Activated CD4-positive, alpha-beta memory T cell treated with anti-CD3 and anti-CD28 coated beads, Interleukin-2, amount 10 ng/mL, durations not matched to agents 7 days and 5 days (primary cell): ENCODE data around the gene SRSF12. TPM values are rescaled to one million over a fixed set of nuclear protein-coding genes. Genes with fewer than 3 reads are reported as not detected.

Experiments
- CTCF ChIA-PET: fragments of 350-600 bp; sonication (Branson Sonifier 250); formaldehyde crosslinking; loops from one replicate; lab custom pipeline; 2021; ENCODE audit warnings: antibody characterized with exemption, inconsistent platforms; lab: Charles Lee
- POLR2A ChIA-PET: fragments of 350-600 bp; sonication (Branson Sonifier 250); formaldehyde crosslinking; loops from one replicate; lab custom pipeline; 2021; ENCODE audit warnings: antibody characterized with exemption; lab: Charles Lee
- DNase-seq: peaks from one replicate; pipeline ENCODE4 v3.0.0-alpha.2; 2020
- H3K27ac Mint-ChIP-seq: one replicate; pipeline ENCODE4 v1.8.0; 2021; ENCODE audit warnings: mild to moderate bottlenecking, mixed read lengths
- H3K27me3 Mint-ChIP-seq: one replicate; pipeline ENCODE4 v1.8.0; 2021; ENCODE audit warnings: mixed read lengths
- H3K36me3 Mint-ChIP-seq: one replicate; pipeline ENCODE4 v1.8.0; 2021; ENCODE audit warnings: low read depth, mixed read lengths
- H3K4me1 Mint-ChIP-seq: one replicate; pipeline ENCODE4 v1.8.0; 2021; ENCODE audit warnings: mixed read lengths
- H3K4me3 Mint-ChIP-seq: one replicate; pipeline ENCODE4 v1.8.0; 2021; ENCODE audit warnings: mild to moderate bottlenecking, mixed read lengths
- H3K9me3 Mint-ChIP-seq: one replicate; pipeline ENCODE4 v1.8.0; 2021; ENCODE audit warnings: mixed read lengths
- total RNA-seq, 2 experiments: library from RNA; stranded (reverse); gene quantifications; one replicate each; pipeline ENCODE4 v1.2.3, GENCODE V29; 2021

The SRSF12 gene
- total RNA-seq, 2 experiments from 2014 or later = not detected

GRCh38 chr6:89081423-89082322, 36.2 kb downstream of the SRSF12 start:
- peaks cover 44% of the 10 kb centered on the region for H3K36me3 Mint-ChIP-seq
- H3K4me3 Mint-ChIP-seq = peak overlapping the region; percentile 82
- H3K9me3 Mint-ChIP-seq = no peaks in the 10 kb centered on the region
- CTCF ChIA-PET = interaction anchor here (1.1 to 3.2 kb wide), 4 partner anchors 29 to 290 kb away, joined by 3 to 32 read pairs (median 6); partner anchors contain the start of gene PM20D2
- H3K27me3 Mint-ChIP-seq = no peaks in the 10 kb centered on the region
- peak; percentile 97 for DNase-seq
- peak overlapping the region; percentile 78 for H3K27ac Mint-ChIP-seq
- POLR2A ChIA-PET = interaction anchor here (0.7 to 9.9 kb wide), 22 partner anchors 8 to 1505 kb away, joined by 3 to 178 read pairs (median 5); partner anchors contain the start of genes AKIRIN2, BACH2, LYRM2 and MAP3K7
- H3K4me1 Mint-ChIP-seq = peaks cover 34% of the 10 kb centered on the region

- H3K4me1 Mint-ChIP-seq = peaks cover 34% of the 10 kb centered on the region
- H3K9me3 Mint-ChIP-seq = no peaks in the 10 kb centered on the region
- ChIA-PET POLR2A (interaction anchor here (0.7 to 9.9 kb wide), 28 partner anchors 9 to 1928 kb away, joined by 3 to 178 read pairs (median 6); partner anchors contain the start of genes AKIRIN2, LYRM2, MAP3K7 and ORC3), CTCF (interaction anchor here (0.8 to 3.2 kb wide), 9 partner anchors 22 to 291 kb away, joined by 3 to 32 read pairs (median 7); partner anchors contain the start of genes PM20D2 and RNGTT)
- peaks cover 41% of the 10 kb centered on the region for H3K36me3 Mint-ChIP-seq
- H3K4me3 Mint-ChIP-seq = peak overlapping the region; percentile 82
- no peaks in the 10 kb centered on the region for H3K27me3 Mint-ChIP-seq
- no peak for DNase-seq
- H3K27ac Mint-ChIP-seq = peak overlapping the region; percentile 99
Observed at GRCh38 chr6:89081129-89081422, 36.8 kb downstream of the SRSF12 start.

GRCh38 chr6:89080281-89081128, 37.4 kb downstream of the SRSF12 start, which contains the start of gene PNRC1:
PNRC1 (plus strand) TSS chr6:89080751; CDS start chr6:89080895, 144 bp downstream.
- ChIA-PET POLR2A (interaction anchor here (0.7 to 9.9 kb wide), 43 partner anchors 10 to 1928 kb away, joined by 3 to 178 read pairs (median 4); partner anchors contain the start of genes AKIRIN2, LYRM2, MAP3K7 and ORC3), CTCF (interaction anchor here (0.6 to 3.2 kb wide), 14 partner anchors 21 to 1215 kb away, joined by 3 to 32 read pairs (median 4); partner anchors contain the start of genes PM20D2 and RNGTT)
- peaks cover 38% of the 10 kb centered on the region for H3K36me3 Mint-ChIP-seq
- H3K27me3 Mint-ChIP-seq = no peaks in the 10 kb centered on the region
- H3K4me3 Mint-ChIP-seq = peak within 1 kb of the TSS; percentile 82
- peaks cover 34% of the 10 kb centered on the region for H3K4me1 Mint-ChIP-seq
- peak within 1 kb of the TSS; percentile 99 for H3K27ac Mint-ChIP-seq
- DNase-seq = peak; percentile 100
- H3K9me3 Mint-ChIP-seq = no peaks in the 10 kb centered on the region

DNA sequence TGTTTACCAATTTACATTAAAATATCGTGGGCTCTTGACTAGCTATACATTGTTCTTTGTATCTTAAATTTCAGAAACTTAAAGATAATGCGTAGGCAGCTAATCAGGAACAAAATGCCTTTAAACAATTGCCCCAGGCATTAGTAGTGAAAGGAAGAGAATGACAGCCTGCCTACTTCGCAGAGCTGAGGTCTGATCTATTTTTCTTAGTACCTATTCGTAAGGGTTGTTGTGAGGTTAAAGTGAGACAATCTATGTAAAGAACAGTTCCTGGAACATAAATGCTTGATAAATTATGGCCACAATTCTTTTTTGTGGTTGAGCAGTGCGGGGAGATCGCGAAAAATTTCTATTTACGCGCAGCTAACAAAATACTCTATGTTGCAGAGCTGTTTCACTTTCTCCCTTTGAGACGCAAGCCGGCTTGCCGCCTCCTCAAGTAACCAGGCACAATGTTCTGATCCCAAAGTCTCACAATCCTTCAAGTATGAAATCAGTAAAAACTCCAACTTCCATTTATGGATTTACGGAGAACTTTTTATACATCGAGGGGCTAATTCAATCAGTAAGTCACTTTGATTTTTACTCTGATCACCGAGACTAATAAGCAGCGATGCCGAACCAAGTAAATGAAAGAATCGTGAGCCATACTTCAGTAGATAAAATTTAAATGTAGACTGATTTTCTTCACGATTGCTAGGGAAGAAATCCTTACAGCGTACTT, 38.2 kb downstream of the SRSF12 start:
- Mint-ChIP-seq H3K4me1 (peaks cover 28% of the 10 kb centered on the region), H3K9me3 (no peaks in the 10 kb centered on the region)
- POLR2A ChIA-PET = interaction anchor here (0.8 to 9.9 kb wide), 42 partner anchors 9 to 1927 kb away, joined by 3 to 178 read pairs (median 4); partner anchors contain the start of genes LYRM2, ORC3, PM20D2 and RARS2

DNA sequence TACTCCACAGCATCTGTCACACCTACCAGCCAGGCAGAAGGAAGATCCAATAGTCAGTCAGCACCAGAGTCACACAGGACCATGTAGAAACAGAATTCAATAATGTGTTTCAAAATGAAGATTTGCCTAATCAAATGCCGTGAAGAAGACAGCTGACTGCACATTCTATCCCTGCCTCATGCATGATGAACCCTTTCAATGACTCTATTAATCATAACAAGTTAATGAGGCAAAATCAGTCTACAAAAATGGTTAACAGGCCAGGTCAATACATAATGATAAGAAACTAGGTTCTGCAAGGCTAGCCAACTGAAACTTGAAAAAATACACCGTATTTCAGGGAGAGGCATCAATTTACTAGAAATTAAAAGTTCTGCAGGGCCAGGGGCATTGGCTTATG, 44.0 kb downstream of the SRSF12 start:
- Mint-ChIP-seq H3K27ac (no peak overlapping the region), H3K4me3 (no peak overlapping the region), H3K36me3 (no peaks in the 10 kb centered on the region), H3K4me1 (peaks cover 4% of the 10 kb centered on the region), H3K9me3 (no peaks in the 10 kb centered on the region), H3K27me3 (peaks cover 4% of the 10 kb centered on the region)
- ChIA-PET CTCF (interaction anchor here (1.1 kb wide), 1 partner anchor 91 kb away, joined by 6 read pairs; no protein-coding TSS in a partner anchor), POLR2A (no interaction called here)
- DNase-seq = no peak

More for the DNA sequence above, 38.2 kb downstream of the SRSF12 start:
- DNase-seq = peak; percentile 72
- CTCF ChIA-PET = interaction anchor here (0.6 to 3.2 kb wide), 17 partner anchors 9 to 297 kb away, joined by 3 to 32 read pairs (median 4); partner anchors contain the start of genes PM20D2, RNGTT and SRSF12
- Mint-ChIP-seq H3K36me3 (peaks cover 30% of the 10 kb centered on the region), H3K27ac (peak overlapping the region; percentile 99), H3K4me3 (peak overlapping the region; percentile 82), H3K27me3 (no peaks in the 10 kb centered on the region)

- Mint-ChIP-seq H3K36me3 (no peaks in the 10 kb centered on the region), H3K9me3 (no peaks in the 10 kb centered on the region), H3K4me3 (no peak overlapping the region), H3K27me3 (peaks cover 4% of the 10 kb centered on the region), H3K4me1 (no peaks in the 10 kb centered on the region), H3K27ac (no peak overlapping the region)
- POLR2A ChIA-PET = interaction anchor here (0.8 to 7.0 kb wide), 3 partner anchors 7 to 73 kb away, joined by 3 to 62 read pairs (median 5); partner anchors contain the start of genes PM20D2 and PNRC1
- no peak for DNase-seq
- CTCF ChIA-PET = interaction anchor here (0.6 kb wide), 1 partner anchor 682 kb away, joined by 3 read pairs; no protein-coding TSS in a partner anchor
Observed at GRCh38 chr6:89073014-89073620, 44.8 kb downstream of the SRSF12 start.

DNA sequence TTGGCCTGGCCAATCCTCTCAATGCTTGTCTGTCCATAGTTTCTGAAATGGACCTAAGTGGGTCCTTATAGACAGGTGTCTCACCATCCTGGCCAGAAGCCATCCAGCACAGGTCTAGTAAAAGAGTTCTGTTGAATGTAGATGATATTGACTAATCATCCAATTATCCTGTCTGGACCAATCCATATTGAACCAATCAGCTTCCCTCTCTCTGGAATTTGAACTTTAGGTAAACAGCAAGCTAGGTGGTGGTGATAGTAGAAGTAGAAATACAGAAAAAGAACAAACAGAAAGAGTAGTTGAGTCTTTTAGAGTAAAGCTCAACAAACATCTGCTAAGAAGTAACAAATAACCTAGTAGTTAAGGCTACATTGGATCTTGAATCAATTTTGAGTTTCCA, 46.8 kb downstream of the SRSF12 start:
- Mint-ChIP-seq H3K27me3 (peaks cover 12% of the 10 kb centered on the region), H3K27ac (no peak overlapping the region), H3K4me1 (no peaks in the 10 kb centered on the region), H3K36me3 (no peaks in the 10 kb centered on the region), H3K4me3 (no peak overlapping the region), H3K9me3 (no peaks in the 10 kb centered on the region)
- no peak for DNase-seq
- CTCF ChIA-PET = interaction anchor here (1.7 kb wide), 1 partner anchor 8 kb away, joined by 5 read pairs; no protein-coding TSS in a partner anchor
- POLR2A ChIA-PET = interaction anchor here (7.0 kb wide), 1 partner anchor 9 kb away, joined by 62 read pairs; the partner anchor contains the start of gene PNRC1

DNA sequence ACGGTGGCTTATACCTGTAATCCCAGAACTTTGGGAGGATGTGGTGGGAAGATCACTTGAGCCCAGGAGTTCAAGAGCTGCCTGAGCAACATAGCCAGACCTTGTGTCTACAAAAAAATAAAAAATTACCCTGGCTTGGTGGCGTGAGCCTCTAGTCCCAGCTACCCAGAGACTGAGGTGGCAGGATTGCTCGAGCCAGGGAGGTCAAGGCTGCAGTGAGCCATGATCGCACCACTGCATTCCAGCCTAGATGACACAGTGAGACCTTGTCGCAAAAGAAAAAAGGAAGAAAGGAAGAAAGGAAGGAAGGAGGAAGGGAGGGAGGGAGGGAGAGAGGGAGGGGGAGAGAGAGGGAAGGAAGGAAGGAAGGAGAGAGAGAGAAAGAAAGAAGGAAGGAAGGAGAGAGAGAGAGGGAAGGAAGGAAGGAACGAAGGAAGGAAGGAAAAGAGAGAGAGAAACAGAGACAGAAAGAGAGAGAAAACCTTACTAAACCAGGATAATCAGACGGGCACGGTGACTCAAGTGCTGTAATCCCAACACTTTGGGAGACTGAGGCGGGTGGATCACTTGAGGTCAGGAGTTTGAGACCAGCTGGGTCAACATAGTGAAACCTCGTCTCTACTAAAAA, 48.2 kb downstream of the SRSF12 start:
- H3K4me1 Mint-ChIP-seq = no peaks in the 10 kb centered on the region
- ChIA-PET CTCF (interaction anchor here (1.7 kb wide), 1 partner anchor 10 kb away, joined by 5 read pairs; no protein-coding TSS in a partner anchor), POLR2A (interaction anchor here (7.0 kb wide), 1 partner anchor 11 kb away, joined by 62 read pairs; the partner anchor contains the start of gene PNRC1)
- peaks cover 12% of the 10 kb centered on the region for H3K27me3 Mint-ChIP-seq
- no peak for DNase-seq
- H3K27ac Mint-ChIP-seq = no peak overlapping the region
- no peak overlapping the region for H3K4me3 Mint-ChIP-seq
- H3K9me3 Mint-ChIP-seq = no peaks in the 10 kb centered on the region
- H3K36me3 Mint-ChIP-seq = no peaks in the 10 kb centered on the region

DNA sequence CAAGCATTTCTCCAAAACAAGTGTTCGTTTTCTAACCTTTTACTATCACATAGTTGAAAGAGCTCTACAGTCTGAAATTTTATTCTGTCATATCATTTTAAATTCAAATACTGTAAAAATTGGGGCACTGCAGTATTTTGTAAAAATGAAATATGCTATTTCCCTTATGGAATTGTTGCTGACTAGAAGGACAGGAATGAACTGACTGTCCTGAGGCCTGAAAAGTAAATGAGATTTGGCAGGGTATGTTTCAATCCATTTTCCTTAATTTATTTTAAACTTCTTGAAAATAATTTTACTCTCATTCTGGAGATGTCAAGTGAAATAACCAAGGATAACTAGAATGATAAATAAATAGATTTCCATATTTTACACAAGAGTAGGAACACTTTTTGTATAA, 49.2 kb downstream of the SRSF12 start:
- ChIA-PET POLR2A (interaction anchor here (7.0 kb wide), 1 partner anchor 12 kb away, joined by 62 read pairs; the partner anchor contains the start of gene PNRC1), CTCF (no interaction called here)
- no peak for DNase-seq
- Mint-ChIP-seq H3K27ac (no peak overlapping the region), H3K4me1 (no peaks in the 10 kb centered on the region), H3K36me3 (no peaks in the 10 kb centered on the region), H3K9me3 (no peaks in the 10 kb centered on the region), H3K4me3 (no peak overlapping the region), H3K27me3 (peaks cover 12% of the 10 kb centered on the region)

GRCh38 chr6:89067796-89068195, 50.1 kb downstream of the SRSF12 start:
- Mint-ChIP-seq H3K27ac (no peak overlapping the region), H3K36me3 (no peaks in the 10 kb centered on the region), H3K9me3 (no peaks in the 10 kb centered on the region), H3K27me3 (peaks cover 12% of the 10 kb centered on the region), H3K4me1 (no peaks in the 10 kb centered on the region), H3K4me3 (no peak overlapping the region)
- POLR2A ChIA-PET = interaction anchor here (7.0 kb wide), 1 partner anchor 13 kb away, joined by 62 read pairs; the partner anchor contains the start of gene PNRC1
- CTCF ChIA-PET = no interaction called here
- DNase-seq = no peak
